ENCODE measurements around the gene ZBTB46.

DNA sequence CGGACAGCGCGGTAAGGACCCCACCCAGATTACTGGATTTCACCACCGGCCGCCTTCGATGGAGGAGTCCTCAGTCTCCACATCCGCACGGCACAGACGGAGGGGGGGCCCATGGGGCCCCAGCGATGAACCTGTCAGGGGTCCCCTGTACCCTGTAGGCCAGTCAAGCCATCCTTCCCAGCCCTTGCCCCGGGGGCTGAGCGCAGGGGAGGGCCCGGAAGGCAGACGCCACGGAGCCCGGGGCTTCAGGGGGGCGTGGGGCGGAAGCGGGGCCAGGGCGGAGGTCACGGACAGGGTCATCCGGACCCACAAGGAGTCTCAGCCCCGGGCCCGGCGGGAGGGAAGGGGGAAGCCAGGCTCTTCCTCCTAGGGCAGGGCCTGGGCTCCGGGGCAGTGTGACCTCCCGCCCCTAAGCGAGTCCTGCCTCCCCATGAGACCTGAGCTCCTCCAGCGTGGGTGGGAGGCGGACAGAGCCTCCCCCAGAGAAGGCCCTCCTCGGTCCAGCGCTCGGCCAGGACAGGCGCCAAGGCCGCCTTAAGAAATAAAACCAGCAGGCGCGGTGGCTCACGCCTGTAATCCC lies 22.8 kb downstream of the ZBTB46 start:
- TF ChIP-seq, protein P1, sequence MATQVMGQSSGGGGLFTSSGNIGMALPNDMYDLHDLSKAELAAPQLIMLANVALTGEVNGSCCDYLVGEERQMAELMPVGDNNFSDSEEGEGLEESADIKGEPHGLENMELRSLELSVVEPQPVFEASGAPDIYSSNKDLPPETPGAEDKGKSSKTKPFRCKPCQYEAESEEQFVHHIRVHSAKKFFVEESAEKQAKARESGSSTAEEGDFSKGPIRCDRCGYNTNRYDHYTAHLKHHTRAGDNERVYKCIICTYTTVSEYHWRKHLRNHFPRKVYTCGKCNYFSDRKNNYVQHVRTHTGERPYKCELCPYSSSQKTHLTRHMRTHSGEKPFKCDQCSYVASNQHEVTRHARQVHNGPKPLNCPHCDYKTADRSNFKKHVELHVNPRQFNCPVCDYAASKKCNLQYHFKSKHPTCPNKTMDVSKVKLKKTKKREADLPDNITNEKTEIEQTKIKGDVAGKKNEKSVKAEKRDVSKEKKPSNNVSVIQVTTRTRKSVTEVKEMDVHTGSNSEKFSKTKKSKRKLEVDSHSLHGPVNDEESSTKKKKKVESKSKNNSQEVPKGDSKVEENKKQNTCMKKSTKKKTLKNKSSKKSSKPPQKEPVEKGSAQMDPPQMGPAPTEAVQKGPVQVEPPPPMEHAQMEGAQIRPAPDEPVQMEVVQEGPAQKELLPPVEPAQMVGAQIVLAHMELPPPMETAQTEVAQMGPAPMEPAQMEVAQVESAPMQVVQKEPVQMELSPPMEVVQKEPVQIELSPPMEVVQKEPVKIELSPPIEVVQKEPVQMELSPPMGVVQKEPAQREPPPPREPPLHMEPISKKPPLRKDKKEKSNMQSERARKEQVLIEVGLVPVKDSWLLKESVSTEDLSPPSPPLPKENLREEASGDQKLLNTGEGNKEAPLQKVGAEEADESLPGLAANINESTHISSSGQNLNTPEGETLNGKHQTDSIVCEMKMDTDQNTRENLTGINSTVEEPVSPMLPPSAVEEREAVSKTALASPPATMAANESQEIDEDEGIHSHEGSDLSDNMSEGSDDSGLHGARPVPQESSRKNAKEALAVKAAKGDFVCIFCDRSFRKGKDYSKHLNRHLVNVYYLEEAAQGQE (IDR thresholded peaks at IDR 0.05; ENCODE audit: insufficient read depth in 1 of 2, low read depth in 2 of 2, low read length in 2 of 2) = no peak
- no peak for TF ChIP-seq SIN3A (IDR thresholded peaks at IDR 0.05; ENCODE audit: borderline replicate concordance, insufficient read depth, low read length)
